Esophagus mucosa (tissue), 1 donor: ENCODE data around the gene TET3. TPM values are rescaled to one million over a fixed set of nuclear protein-coding genes. Genes with fewer than 3 reads are reported as not detected.

Experiments
- ATAC-seq: fragments of 200-7000 bp; cut with Tn5 transposase; one replicate; pipeline ENCODE4 v1.9.1; 2020
- total RNA-seq: library from RNA; stranded (reverse); gene quantifications from one replicate; pipeline ENCODE4 v1.2.4, GENCODE V29; 2023
- donor health status: DM: yes; HTN: yes; CAD: no.

The TET3 gene
- total RNA-seq, 1 donor from 2014 or later: 18.8 TPM

DNA sequence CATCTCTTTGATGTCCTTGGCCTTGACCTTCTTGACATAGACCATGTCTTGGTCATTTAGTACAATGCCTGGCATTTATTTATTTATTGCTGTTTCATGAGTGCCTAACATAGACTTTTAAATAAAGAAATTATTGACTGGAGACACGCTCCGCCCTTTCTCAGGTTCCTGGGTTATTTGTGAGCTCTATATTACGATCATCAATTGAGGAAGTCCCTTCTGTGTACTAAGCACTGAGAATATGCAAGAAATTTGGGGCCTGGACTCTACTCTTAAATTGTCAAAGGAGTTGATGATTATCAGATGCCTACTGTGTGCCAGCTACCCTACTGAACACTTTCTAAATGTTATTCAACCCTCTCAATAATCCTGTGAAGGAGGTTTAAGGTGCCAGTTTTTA lies 19.7 kb upstream of the TET3 start:
- no peak for ATAC-seq

DNA sequence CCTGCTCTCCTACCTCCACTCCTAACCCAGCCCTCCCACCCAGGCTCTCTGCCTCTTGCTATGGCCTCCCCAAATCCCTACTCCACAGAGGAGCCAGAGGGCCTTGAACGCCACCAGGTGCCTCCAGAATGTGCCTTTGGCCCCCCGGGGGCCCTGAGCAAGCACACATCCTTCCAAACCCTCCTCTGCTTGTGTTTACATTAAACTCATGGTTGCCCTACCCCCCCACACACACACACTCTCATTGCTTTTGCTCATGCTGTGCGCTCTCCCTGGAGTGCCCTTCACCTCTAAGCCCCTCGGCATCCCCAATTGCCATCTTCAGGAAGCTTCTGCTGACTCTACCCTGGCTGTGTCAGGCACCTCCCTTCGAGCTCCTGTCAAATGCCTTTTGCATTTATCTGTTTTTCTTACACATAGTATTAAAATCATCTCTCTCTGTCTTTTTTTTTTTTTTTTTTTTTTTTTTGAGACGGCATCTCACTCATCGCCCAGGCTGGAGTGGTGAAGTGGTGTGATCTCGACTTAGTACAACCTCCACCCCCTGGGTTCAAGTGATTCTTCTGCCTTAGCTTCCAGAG lies 16.3 kb upstream of the TET3 start:
- no peak for ATAC-seq

DNA sequence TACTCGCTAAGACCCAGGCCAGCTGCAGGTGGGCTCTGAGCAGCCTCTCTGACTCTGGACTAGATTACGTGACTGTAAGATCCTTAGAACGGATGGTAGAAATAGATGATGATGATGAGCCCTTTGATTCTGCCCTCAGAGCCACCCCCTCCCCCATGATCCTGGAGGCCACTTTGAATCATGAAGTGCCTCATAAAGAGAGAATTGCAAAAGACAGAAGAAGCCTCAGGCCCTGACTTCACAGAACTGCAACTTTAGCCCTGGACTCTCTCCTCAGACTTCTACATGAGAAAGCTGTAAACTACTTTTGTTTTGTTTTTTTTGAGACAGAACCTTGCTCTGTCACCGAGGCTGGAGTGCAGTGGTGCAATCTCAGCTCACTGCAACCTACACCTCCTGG lies 15.4 kb upstream of the TET3 start:
- ATAC-seq: no peak

DNA sequence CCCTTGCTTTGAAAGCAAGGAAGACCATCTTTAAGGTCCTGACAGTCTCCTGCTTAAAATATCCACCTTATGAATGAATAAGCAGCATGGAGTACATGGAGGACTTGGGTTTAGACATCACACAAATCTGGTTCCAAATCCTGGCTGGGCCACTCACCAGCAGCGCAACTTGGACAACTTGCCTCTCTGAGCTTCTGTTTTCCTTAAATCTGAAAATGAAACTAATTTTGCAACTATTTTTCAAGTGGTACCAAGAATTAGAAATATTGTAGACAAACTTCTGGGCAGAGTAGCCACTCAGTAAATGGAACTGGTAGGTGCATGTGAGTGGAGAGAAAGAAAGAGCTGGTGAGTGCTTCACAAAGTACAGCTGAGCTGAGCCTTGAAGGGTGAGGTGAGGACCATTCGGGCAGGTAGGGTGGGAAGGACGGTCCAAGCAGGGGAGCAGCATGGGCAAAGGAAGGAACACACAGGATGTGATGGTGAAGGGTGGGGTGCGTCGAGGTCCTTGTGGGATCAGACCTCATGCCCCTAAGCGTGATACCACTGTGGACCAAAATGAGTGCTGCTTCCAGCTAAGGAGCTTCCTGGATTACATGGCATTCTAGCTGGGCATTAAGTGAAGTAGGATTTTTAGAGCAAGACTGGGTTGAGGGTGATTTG lies 14.4 kb upstream of the TET3 start:
- ATAC-seq: peak; percentile 37

DNA sequence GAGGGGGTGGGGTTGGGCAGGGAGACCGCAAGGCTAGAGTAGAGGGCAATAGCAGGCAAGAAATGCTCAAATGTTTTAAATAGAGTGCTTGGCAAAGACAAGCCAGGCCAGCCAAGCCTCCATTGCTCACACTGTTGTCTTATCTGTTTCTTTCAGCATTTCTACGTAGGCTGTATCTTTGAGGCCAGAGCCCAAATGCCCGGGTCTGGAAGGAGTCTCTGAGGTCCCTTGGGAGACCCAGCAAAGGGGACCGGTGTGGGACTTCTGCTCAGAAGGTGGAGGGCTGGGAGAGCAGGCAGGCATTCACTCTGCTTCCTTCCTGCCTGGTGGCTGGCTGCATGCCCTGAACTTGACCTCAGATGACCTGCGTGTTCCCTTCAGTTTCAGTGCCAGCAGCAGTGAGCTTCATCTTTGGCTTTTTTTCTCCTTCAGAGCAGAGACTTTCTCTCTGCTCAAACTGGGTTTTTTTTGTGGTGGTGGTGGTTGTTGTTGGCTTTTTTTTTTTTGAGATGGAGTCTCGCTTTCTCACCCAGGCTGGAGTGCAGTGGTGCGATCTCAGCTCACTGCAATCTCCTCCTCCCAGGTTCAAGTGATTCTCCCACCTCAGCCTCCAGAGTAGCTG lies 13.7 kb upstream of the TET3 start:
- peak; percentile 43 for ATAC-seq

DNA sequence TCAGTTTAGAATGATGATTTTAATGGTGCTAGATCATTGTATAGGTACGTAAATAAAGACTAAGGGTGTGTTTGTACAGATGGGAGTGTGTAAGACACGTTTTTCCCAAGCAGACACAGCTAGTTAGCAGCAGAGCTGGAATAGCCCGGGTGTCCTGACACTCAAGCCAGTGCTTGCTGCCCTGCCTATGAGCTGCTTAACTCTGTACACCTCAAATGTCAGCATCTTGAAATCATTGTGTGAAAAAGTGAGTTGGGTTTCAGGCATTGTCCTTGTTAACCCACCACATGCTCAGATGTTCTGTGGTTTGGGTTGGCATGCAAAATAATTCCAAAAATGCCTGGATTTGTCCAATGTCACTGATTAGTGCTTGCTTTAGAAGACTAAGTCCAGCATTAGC lies 13.0 kb upstream of the TET3 start:
- ATAC-seq: no peak

DNA sequence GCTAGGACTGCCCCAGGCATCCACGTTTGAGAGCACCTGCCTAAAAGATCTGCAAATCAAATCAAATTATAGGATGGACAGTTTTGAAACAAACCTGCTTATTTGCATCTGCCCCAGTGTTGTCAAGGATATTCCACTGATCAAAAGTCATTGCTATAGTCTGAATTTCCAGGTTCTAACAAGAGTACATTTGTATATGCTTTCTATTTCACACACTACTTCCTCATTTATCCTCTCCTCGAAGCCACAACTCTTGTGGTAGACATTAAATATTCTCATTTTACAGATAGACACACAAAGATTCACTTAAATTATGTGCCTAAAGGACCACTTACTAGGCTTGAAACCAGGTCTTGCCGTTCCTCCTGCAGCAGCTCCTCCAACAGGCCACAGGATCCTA lies 11.9 kb upstream of the TET3 start:
- no peak for ATAC-seq

DNA sequence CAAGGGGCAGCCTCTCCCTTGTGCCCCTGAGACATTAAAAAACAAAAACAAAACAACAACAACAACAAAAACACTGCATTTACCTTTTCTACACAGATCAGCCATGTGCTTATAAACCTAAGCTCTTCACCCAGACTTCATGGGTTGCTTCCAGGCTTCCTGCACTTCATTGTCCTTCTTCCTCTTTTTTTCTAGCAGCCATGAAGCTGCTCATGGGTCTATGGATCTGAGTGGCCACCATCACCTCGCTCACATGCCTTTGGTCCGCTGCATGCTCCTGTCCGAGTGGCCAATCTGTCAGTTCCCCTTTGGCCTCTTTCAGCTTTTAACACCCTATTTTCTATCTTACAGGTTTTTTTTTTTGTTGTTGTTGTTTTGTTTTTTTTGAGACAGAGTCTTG lies 9.0 kb upstream of the TET3 start:
- ATAC-seq: no peak

DNA sequence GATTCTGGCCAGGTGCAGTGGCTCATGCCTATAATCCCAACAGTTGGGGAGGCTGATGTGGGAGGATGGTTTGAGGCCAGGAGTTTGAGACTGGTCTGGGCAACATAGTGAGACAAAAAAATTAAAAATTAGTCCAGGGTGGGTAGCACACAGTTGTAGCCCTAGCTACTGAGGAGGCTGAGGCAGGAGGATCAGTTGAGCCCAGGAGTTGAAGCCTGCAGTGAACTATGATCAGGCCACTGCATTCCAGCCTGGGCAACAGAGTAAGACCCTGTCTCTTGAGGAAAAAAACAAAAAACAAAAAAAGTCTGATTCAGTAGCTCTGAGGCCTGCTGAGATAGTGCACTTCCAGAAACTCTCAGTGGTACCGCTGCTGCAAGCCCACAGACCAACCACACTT lies 7.9 kb upstream of the TET3 start:
- no peak for ATAC-seq

DNA sequence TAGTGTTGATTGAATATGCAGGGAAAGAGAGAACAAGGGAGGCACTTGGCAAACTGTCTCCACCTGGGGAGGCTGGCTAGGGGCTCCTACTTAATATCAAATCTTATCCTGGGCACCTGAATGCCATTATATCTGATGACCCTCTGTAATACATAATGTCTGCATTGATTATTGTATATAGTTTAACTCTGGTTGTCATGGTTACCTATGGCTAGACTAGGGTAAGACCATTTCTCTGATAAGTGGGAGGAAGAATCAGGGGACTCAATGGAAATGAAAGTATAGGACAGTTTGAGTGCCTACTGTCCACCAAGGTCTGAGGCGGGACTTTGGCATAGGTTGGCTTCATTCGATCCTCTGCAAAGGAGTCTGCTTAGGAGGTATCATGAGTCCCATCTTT lies 7.2 kb upstream of the TET3 start:
- ATAC-seq: no peak

DNA sequence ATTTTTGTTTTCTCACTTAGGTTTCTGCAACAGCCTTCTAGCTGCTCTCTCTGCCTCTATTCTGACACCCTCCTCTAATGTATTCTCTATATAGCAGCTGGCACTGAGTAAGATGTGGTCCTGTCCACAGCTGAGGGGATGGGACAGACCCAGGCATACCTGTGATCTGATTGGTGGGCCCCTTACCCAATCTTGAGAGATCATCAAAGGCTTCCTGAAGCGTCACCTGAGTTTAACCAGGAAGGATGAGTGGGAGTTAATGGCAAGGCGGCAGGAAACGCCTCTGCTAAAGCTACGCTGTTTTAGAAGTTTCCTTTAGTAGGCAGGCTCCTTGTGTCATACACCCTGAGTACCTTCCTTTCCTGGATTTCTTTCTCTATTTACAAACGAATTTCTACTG lies 5.7 kb upstream of the TET3 start:
- no peak for ATAC-seq

DNA sequence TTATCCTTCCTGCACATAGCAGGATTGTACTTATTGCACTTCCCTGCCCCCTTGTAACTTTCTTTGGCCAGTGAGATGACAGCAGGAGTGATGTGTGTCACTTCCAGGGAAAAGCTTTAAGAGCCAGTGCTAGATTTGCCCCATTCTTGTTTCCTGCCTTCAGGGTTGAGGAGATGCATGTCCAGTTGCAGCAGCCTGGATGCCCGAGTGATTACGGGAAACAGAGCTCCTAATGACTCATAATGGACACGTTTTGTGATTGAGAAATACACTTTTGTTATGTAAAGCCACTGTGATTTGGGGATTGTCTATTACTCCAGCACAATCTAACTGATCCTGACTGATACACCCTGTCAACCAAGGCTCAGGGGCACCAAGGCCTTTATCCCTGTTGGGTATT lies 5.0 kb upstream of the TET3 start:
- ATAC-seq: peak; percentile 18

DNA sequence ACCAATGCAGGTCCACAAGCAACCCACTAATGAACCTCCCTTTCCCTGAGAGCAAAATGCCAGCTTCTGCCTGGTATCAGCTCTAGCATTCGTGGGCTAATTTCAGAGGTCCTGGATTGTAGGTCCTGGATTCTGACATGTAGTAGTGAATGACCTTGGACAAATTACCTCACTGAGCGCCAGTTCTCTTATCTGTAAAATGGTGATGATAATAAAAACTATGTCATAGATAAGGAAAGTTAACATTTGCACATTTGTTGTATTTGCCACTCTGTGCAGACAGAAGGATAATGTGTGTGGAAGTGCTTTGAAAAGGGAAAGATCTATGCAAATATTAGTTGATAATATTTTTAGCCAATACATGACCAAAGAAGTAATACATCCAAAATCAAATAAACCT lies 4.1 kb upstream of the TET3 start:
- no peak for ATAC-seq

DNA sequence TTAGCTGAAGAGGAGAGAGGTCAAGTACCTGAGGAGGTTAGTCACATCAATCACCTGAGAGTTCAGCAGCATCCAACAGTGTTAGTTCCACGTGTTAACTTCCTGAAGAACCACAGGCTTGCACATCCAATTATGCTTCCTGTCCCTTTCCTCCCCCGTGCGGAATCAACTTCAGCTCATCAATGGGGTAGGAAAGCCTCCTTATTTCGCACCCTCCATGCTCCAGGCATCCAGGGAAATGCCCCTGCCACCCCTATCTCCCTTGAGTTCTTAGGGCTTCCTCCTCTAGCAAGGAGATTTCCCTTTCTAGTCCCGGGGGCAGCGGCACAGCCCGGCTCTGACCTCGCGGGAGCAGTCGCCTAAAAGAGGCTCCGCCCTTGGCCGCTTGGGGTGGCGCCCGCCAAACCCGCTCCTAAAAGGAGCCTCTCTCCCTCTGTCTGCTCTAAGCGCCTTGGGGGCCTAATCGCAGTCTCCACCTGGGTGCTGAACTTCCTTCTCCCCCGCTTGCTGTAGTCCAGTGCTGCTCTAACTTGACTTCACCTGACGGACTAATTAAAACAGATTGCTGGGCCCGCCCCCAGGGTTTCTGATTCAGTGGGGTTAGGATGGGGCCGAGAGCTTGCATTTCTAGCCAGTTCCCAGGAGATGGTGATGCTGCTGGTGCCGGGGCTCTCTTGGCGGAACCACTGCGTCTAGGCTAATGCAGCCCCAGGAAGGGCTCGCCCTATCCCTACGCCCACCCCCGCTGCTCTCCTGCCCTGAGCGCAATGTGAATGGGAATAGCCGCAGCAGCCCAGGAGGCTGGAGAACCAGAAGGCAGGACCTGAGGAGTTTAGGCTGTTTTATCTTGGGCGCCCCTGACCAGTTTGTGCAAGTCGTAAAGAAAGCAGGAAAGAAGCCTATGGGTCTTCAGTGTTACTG lies 3.4 kb upstream of the TET3 start:
- peak; percentile 40 for ATAC-seq

DNA sequence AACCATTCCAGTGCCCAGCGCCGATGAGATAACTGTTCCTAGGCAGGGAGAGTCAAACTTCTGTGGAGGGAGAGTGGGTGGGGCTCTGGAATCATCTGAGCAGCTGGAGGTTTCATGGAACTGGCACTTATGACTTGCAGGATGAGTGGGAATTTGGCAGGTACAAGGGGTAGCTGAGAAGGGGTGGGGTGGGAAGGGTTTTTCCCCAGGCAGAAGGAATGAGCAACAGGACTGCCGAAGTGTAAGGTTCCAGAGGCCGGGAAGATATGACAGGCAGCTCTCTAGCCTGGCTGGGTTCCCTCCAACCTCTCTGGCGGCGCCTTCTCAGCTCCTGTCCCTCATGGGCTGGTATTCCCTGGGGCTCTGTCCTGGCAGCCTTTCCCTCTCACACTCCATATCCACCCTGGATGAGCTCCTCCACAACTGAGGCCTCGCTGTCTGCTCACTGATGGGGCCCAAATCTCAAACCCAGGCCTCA lies 2.5 kb upstream of the TET3 start:
- peak; percentile 5 for ATAC-seq

DNA sequence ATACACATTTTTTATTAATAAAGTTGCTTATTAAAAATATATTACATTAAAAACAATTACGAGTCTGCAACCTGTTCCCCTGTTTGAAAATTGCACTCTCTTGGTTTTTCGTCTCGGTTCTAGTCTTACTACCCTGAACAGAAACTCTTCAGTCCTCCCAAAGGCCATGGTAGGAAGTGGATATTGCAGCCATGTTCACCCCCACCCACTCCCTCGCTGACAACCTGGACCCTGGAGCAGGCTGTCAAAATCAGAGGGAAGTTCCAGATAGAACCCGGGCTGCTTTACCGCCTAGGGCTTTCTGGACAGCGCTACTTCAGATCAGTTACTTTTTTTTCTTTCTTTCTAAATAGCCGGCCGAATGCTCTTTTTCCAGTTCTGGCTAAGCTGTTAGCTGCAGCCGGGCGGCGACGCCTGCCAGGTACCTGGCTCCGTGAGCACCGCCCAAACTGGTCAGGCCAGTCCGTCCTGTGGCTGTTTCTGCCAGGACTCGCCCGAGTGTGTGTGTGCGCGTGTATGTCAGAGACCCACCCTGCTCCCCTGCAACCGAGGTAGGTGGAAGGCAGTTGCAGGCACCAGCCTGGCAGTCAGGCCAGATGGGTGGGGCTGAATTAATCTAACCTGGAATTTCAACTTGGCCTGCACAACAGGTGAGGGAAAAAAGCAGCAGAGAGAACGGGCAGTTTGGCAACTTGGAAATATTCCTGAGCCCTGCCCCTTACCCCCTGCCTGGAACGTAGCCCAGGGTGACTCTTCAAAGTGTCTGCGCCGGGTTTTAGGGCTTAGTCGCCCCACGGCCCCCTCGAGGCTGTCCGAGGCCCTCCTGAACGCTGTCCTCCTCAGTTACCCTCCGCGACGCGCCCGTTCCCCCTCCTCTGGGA lies 1.1 kb upstream of the TET3 start:
- ATAC-seq: peak; percentile 90

DNA sequence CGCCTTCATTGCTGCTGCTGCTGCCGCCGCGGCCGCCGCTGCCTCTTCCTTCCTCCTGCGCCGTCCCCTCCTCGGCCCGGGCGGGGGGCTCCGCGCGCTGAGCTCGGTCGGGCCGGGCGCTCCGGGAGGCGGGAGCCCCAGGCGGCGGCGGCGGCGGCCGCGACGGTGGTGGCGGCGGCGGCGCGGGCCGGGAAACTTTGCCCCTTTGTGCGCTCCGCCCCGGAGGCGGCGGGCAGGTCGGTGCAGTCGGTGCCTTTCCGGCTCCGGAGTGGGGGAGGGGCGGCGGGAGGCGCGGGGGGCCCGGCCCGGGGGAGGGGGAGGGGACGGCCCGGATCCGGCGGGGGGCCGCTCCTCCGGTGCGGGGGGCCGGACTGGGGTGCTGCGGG lies 205 bp downstream of the TET3 start:
- no peak for ATAC-seq

DNA sequence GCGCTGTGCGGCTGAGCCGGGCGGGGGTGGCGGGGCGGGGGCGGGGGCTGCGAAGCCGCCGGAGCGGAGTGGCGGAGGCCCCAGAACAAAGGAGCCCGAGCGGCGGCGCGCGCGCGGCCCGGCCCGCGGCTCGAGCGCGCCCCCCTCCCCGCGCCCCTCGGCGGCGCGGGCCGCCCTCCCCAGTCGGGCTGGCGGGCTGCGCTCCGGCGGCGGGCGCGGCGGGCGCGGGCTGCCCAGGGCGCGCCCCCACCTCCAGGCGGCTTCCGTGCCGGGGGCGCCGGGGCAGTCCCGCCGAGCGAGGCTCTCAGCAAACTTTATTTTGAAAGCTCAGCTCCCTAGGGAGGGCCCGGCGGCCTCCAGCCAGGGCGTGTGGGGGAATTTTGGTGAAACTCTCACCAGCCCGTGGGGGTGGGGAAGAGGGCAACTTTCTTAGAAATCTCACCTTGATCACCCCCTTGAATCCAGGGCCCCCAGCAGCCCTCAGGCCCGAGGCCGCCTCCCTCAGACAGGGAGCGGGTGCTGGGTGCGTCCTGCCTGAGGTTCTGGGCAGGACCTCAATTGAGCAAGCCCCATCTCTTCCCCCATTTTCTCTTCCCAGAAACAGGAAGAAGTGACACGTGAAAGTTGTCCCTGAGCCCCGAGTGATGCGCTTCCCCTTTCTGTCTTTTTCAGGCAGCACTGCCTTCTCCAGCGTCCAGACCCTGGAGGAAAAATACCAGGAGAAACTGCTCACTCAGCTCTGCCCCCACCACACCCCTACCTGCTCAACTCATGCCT lies 786 bp downstream of the TET3 start:
- no peak for ATAC-seq

DNA sequence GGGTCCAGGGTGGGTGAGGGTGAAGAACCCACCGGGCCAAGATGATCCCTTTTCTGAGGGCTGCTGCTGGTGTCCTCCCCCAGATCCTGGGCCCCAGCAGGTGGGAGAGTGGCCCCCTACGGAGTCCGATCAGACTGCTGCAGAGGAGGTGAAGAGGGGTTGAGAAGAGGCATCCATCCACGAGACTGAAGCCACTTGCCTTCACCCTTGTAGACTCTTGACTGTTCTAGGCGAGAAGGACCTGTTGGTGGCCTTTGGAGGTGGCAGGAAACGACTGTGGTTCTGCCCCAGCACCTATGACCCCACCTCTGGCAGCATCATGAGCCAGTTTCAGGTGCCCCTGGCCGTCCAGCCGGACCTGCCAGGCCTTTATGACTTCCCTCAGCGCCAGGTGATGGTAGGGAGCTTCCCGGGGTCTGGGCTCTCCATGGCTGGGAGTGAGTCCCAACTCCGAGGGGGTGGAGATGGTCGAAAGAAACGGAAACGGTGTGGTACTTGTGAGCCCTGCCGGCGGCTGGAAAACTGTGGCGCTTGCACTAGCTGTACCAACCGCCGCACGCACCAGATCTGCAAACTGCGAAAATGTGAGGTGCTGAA lies 1.5 kb downstream of the TET3 start:
- no peak for ATAC-seq

DNA sequence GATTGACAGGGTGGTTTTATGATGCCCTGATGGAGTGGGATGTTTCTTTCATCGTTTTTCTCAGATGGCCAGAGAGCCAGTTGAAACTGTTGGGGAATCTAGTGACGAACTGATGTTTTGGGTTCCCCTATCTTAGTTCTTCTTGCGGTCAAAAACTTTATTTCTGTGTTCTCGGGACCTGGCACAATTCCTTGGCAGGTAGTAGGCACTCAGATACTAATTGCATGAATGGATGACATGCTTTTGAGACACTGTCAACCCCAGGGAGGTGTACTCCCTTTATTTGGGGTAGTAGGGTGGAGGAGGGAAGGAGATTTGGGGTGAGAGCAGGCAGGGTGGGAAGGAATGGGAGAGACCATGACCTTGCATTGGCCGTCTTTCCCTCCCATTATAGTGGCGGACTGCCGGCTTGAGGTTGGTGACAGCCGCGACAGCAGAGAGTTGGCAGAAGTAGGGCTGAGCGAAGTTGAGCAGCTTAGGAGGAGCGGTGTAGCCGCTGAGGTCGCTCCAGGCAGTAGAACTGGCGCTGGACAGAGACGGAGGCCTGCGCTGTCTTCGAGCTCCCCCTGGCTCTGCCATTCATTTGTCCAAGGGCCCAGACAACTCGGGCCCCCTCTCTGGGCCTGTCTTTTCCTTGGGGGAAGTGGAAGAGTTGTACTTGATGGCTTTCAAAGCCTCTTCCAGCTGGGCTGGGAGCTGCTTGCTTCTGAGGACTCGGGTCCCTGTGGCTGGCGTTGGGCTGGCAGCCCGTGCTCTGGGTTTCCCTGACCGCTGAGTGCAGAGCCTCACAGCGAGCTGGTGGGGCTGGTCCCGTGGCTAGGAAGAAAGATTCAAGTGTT lies 2.6 kb downstream of the TET3 start:
- no peak for ATAC-seq
